Measurements from ENCODE around the gene PRKCA.

DNA sequence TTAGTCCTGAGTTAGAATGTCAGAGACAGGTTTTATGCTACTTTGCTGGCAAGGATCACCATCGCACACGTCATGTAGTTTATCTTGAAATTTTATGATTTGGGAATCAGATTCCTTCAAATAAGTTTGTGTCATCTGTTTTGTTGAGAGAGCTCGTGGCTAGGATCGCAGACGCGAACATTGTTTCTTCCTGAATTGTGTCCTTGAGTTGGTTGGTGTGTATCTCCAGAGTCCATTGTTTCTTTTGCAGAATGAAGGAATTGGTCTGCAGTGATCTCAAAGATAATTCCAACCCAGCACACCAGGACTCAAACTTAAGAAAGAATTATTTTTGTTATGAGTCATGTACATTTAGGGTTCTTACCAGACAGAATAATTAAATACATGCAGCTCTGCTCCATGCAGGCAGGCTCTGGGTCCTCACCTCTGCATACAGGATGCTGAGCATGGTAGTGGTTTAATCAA lies 51.6 kb downstream of the PRKCA start:
- TF ChIP-seq, protein P1, sequence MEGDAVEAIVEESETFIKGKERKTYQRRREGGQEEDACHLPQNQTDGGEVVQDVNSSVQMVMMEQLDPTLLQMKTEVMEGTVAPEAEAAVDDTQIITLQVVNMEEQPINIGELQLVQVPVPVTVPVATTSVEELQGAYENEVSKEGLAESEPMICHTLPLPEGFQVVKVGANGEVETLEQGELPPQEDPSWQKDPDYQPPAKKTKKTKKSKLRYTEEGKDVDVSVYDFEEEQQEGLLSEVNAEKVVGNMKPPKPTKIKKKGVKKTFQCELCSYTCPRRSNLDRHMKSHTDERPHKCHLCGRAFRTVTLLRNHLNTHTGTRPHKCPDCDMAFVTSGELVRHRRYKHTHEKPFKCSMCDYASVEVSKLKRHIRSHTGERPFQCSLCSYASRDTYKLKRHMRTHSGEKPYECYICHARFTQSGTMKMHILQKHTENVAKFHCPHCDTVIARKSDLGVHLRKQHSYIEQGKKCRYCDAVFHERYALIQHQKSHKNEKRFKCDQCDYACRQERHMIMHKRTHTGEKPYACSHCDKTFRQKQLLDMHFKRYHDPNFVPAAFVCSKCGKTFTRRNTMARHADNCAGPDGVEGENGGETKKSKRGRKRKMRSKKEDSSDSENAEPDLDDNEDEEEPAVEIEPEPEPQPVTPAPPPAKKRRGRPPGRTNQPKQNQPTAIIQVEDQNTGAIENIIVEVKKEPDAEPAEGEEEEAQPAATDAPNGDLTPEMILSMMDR (conservative IDR thresholded peaks at IDR 0.05; ENCODE audit: low read length) = no peak
- TF ChIP-seq EZH2phosphoT487 (IDR thresholded peaks at IDR 0.05; ENCODE audit: borderline replicate concordance) = no peak
